Prostate gland (tissue), 2 donors: ENCODE data around the gene LRRC71. TPM values are rescaled to one million over a fixed set of nuclear protein-coding genes. Genes with fewer than 3 reads are reported as not detected.

Source experiments
- DNase-seq: peaks from one replicate; pipeline ENCODE4 v3.0.0-alpha.2; 2019; ENCODE audit warnings: low spot score
- H3K27ac ChIP-seq, 2 donors: fragments of 200-600 bp; sonication (generic); 2 replicates each; pipeline ENCODE4 v1.5.1; 2017 to 2019
- H3K27me3 ChIP-seq: fragments of 200-600 bp; sonication (generic); replicated peaks from 2 replicates; pipeline ENCODE4 v1.5.1; 2019; ENCODE audit not compliant: insufficient read depth
- H3K36me3 ChIP-seq, 2 donors: fragments of 200-600 bp; sonication (generic); 1 replicate in 1 of 2; 2 replicates in 1 of 2; pipeline versions ENCODE4 v1.5.1 to v1.8.1; 2017 to 2019
- H3K4me1 ChIP-seq: fragments of 200-600 bp; sonication (generic); replicated peaks from 2 replicates; pipeline ENCODE4 v1.5.1; 2019
- H3K4me3 ChIP-seq, 2 donors: fragments of 200-600 bp; sonication (generic); 2 replicates each; pipeline ENCODE4 v1.5.1; 2017 to 2019
- H3K9me3 ChIP-seq: fragments of 200-600 bp; sonication (generic); 2 replicates; pipeline ENCODE4 v1.5.1; 2017
- POLR2A ChIP-seq: fragments of 450-650 bp; IDR thresholded peaks from one replicate; pipeline ENCODE4 v1.6.1; 2016; ENCODE audit warnings: antibody characterized with exemption, mild to moderate bottlenecking
- POLR2AphosphoS5 ChIP-seq: sonication (generic); formaldehyde crosslinking; IDR thresholded peaks from one replicate; pipeline ENCODE4 v1.6.1; 2017; ENCODE audit warnings: antibody characterized with exemption
- WGBS: methylation state at CpG from one replicate; pipeline ENCODE4 v1.1.5; 2018; 5-methylcytosine and 5-hydroxymethylcytosine counted together
- intact Hi-C: fragments of 100-400 bp; cut with DNase I; formaldehyde crosslinking; loops from one replicate; pipeline ENCODE4 v1.14.2; 2022
- total RNA-seq, 2 donors: library from RNA; depleted of rRNA; stranded (reverse); fragments of >200 nt; gene quantifications; one replicate each; pipeline ENCODE4 v1.1.0, GENCODE V29; 2016
- TF ChIP-seq, protein P1 (sequence below), 4 experiments: fragments of 200-600 bp in 2 of 4; fragments of 450-650 bp in 2 of 4; sonication (generic) in 2 of 4; IDR thresholded peaks; 1 replicate in 3 of 4; 2 replicates in 1 of 4; pipeline ENCODE4 v1.5.1; 2016 to 2019; ENCODE audit warnings: antibody characterized with exemption in 4 of 4, mild to moderate bottlenecking in 2 of 4, moderate library complexity in 2 of 4

Gene LRRC71
- total RNA-seq, 2 donors from 2014 or later: 3.7 TPM; not detected in 1

DNA sequence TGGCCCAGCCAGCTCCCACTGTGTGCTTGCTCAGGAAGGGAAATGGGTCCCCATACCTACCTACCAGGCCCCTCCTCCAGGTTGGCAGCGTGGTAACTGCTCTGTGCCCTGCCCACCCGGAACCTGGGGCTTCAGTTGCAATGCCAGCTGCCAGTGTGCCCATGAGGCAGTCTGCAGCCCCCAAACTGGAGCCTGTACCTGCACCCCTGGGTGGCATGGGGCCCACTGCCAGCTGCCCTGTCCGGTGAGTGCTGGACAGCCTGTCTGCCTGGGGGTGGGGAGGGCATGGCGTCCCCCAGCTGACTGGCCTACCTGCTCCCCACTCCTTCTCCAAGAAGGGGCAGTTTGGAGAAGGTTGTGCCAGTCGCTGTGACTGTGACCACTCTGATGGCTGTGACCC, 10.8 kb upstream of the LRRC71 start:
- no peak for DNase-seq
- intact Hi-C loops: no loop called here
- 91% methylated on average over 4 of the region's 5 CpGs for WGBS
- Histone ChIP-seq H3K4me3 (no peak overlapping the region), H3K27me3 (no peaks in the 10 kb centered on the region), H3K36me3 (no peaks in the 10 kb centered on the region), H3K4me1 (no peaks in the 10 kb centered on the region), H3K9me3 (no peaks in the 10 kb centered on the region), H3K27ac (no peak overlapping the region)
- no peak for TF ChIP-seq POLR2A
- TF ChIP-seq, protein P1, sequence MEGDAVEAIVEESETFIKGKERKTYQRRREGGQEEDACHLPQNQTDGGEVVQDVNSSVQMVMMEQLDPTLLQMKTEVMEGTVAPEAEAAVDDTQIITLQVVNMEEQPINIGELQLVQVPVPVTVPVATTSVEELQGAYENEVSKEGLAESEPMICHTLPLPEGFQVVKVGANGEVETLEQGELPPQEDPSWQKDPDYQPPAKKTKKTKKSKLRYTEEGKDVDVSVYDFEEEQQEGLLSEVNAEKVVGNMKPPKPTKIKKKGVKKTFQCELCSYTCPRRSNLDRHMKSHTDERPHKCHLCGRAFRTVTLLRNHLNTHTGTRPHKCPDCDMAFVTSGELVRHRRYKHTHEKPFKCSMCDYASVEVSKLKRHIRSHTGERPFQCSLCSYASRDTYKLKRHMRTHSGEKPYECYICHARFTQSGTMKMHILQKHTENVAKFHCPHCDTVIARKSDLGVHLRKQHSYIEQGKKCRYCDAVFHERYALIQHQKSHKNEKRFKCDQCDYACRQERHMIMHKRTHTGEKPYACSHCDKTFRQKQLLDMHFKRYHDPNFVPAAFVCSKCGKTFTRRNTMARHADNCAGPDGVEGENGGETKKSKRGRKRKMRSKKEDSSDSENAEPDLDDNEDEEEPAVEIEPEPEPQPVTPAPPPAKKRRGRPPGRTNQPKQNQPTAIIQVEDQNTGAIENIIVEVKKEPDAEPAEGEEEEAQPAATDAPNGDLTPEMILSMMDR (IDR thresholded peaks at IDR 0.05): no peak
- no peak for TF ChIP-seq POLR2AphosphoS5

DNA sequence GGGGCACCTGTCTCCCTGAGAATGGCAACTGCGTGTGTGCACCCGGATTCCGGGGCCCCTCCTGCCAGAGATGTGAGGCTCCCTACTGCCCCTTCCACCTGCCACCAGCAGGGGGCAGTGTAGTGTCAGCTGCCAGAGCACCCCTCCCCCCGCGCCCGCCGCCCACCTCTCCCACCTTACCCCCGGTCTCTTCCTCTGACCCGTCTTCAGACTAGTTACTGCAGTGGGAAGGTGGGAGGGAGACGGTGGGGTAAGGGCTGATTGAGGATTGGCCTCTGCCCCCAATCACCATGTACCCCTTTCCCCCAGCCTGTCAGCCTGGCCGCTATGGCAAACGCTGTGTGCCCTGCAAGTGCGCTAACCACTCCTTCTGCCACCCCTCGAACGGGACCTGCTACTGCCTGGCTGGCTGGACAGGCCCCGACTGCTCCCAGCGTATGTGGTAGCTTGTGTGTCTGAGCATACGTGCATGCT, 10.1 kb upstream of the LRRC71 start:
- H3K9me3 ChIP-seq: no peaks in the 10 kb centered on the region
- peak; percentile 20 for DNase-seq
- 37% methylated on average over 14 of the region's 18 CpGs for WGBS
- H3K27ac ChIP-seq: no peak overlapping the region
- TF ChIP-seq, protein P1 (IDR thresholded peaks at IDR 0.05): peak; percentile 41 to 75 (median 44)
- TF ChIP-seq POLR2A: no peak
- TF ChIP-seq POLR2AphosphoS5: no peak
- no peaks in the 10 kb centered on the region for H3K27me3 ChIP-seq
- intact Hi-C loops: no loop called here
- H3K36me3 ChIP-seq: no peaks in the 10 kb centered on the region
- H3K4me3 ChIP-seq: no peak overlapping the region
- H3K4me1 ChIP-seq: no peaks in the 10 kb centered on the region

DNA sequence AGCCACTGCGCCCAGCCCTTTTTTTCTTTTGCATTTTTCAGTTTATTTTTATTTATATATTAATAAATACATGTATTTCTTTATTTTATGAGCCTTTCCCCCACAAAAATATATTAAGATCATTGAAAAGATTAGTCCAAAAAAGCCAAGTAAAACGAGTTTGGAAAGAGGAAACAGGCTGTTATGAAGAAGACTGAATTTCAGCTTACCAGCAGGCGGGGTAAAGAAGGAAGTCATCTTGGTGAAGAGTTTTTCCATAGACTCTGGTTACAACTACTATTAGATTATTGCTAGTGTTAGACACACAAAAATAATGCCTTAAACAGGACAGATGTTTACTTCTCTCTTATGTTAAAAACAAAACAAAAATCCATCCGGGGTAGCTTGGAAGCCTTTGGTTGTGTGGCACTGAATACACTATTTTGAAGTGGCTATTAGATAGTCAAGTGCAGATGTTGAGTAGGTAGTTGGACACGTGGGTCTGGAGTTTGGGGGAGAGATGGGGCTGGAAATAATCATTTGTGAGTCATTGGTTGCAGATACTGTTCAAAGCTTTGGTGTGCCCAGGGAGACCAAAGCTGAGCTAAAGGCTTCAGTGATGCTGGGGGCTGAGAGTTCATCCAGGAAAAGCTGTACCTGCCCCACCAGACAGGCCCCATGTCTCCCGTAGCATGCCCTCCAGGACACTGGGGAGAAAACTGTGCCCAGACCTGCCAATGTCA, 8.7 kb upstream of the LRRC71 start:
- Histone ChIP-seq H3K27me3 (no peaks in the 10 kb centered on the region), H3K27ac (no peak overlapping the region), H3K4me1 (no peaks in the 10 kb centered on the region), H3K9me3 (no peaks in the 10 kb centered on the region), H3K4me3 (no peak overlapping the region), H3K36me3 (no peaks in the 10 kb centered on the region)
- no peak for DNase-seq
- 79% methylated on average over 6 of the region's 6 CpGs for WGBS
- TF ChIP-seq POLR2AphosphoS5 (no peak), POLR2A (no peak)
- TF ChIP-seq, protein P1 (IDR thresholded peaks at IDR 0.05): no peak
- intact Hi-C loops: no loop called here

DNA sequence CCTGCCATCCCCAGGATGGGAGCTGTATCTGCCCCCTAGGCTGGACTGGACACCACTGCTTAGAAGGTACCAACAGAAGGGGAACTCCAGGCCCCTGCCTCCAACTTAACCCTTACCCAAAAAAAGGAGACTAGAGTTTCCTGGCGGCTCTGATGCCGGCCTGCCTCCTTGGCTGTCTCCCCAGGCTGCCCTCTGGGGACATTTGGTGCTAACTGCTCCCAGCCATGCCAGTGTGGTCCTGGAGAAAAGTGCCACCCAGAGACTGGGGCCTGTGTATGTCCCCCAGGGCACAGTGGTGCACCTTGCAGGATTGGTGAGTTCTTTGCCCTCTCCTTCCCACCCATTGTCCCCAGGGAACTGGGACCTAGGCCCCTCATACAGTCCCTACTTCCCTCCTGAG, 8.1 kb upstream of the LRRC71 start:
- intact Hi-C loops: no loop called here

More for the DNA sequence above, 8.1 kb upstream of the LRRC71 start:
- WGBS: 86% methylated on average over 2 of the region's 2 CpGs
- DNase-seq: no peak
- Histone ChIP-seq H3K27me3 (no peaks in the 10 kb centered on the region), H3K27ac (no peak overlapping the region), H3K4me3 (no peak overlapping the region), H3K4me1 (no peaks in the 10 kb centered on the region), H3K9me3 (no peaks in the 10 kb centered on the region), H3K36me3 (no peaks in the 10 kb centered on the region)
- TF ChIP-seq, protein P1 (IDR thresholded peaks at IDR 0.05): no peak
- no peak for TF ChIP-seq POLR2AphosphoS5
